Measurements from ENCODE around the gene TICAM2. TPM values are rescaled to one million over a fixed set of nuclear protein-coding genes. Genes with fewer than 3 reads are reported as not detected.

The TICAM2 gene
- total RNA-seq, 2 donors from 2014 or later, result 0.67 to 1.1 TPM

DNA sequence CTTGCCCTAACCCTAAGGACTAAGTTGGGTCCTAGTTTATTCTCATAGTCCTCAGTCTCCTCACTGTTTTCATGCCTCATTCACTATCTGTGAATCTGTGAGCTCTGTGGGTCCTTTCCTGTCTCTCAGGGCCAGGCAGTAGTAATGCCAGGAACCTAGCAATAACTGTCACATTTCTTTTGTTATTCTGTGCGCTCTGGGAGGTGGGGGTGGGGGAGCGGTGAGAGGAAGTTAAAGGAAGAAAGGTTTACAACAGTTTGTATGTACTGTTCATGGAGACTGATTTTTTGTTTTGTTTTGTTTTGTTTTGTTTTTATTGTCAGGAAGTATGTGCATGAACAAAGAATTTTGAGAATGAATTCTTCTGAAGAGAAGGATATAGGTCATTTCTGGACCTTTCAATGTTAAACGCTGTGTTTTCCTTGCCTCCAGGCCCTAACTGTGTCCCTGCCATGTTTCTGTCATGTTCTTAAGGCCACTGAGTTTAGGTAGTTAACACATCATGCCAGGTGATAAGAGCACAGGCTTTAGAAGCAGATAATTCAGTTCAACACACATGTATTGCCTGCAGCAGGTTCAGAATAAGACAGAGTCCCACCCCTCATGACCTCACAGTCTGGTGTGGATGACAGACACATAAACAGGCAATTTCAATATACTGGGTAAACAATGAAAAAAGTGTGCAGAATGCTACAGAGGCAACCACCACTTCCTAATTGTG, 44.5 kb downstream of the TICAM2 start:
- H3K4me3 ChIP-seq, result no peak overlapping the region
- no peak for DNase-seq (ENCODE audit: low spot score)
- H3K4me1 ChIP-seq, result peaks cover 0 to 10% of the 10 kb centered on the region in 2 donors
- TF ChIP-seq, protein P1, sequence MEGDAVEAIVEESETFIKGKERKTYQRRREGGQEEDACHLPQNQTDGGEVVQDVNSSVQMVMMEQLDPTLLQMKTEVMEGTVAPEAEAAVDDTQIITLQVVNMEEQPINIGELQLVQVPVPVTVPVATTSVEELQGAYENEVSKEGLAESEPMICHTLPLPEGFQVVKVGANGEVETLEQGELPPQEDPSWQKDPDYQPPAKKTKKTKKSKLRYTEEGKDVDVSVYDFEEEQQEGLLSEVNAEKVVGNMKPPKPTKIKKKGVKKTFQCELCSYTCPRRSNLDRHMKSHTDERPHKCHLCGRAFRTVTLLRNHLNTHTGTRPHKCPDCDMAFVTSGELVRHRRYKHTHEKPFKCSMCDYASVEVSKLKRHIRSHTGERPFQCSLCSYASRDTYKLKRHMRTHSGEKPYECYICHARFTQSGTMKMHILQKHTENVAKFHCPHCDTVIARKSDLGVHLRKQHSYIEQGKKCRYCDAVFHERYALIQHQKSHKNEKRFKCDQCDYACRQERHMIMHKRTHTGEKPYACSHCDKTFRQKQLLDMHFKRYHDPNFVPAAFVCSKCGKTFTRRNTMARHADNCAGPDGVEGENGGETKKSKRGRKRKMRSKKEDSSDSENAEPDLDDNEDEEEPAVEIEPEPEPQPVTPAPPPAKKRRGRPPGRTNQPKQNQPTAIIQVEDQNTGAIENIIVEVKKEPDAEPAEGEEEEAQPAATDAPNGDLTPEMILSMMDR (IDR thresholded peaks at IDR 0.05), result no peak
- no peaks in the 10 kb centered on the region for H3K9me3 ChIP-seq
- H3K36me3 ChIP-seq, result no peaks in the 10 kb centered on the region
- no peaks in the 10 kb centered on the region for H3K27me3 ChIP-seq
- H3K27ac ChIP-seq, result peak overlapping the region; percentile 33 to 47

DNA sequence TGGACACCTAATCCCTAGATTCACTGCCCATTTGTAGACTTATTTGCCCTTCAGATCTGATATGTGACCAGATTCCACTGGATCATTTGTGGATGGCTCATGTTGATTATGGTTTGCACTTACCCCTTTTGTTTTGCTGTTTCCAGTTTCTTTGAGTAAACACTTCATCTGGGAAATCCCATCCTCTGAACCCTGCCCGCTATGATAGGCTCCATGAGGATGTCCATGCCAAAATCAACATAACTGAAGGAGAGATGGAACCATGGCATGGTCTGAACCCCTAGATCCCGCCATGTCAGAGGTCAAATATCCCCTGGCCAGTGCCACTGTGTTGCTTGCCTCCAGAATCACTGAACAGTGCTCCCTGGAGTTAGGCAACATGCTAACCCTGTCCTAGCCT, 46.0 kb downstream of the TICAM2 start:
- Histone ChIP-seq H3K9me3 (no peaks in the 10 kb centered on the region), H3K27ac (no peak overlapping the region), H3K27me3 (no peaks in the 10 kb centered on the region), H3K36me3 (no peaks in the 10 kb centered on the region), H3K4me1 (peaks cover 0 to 10% of the 10 kb centered on the region in 2 donors), H3K4me3 (no peak overlapping the region)
- TF ChIP-seq, protein P1 (IDR thresholded peaks at IDR 0.05), result no peak
- no peak for DNase-seq (ENCODE audit: low spot score)

DNA sequence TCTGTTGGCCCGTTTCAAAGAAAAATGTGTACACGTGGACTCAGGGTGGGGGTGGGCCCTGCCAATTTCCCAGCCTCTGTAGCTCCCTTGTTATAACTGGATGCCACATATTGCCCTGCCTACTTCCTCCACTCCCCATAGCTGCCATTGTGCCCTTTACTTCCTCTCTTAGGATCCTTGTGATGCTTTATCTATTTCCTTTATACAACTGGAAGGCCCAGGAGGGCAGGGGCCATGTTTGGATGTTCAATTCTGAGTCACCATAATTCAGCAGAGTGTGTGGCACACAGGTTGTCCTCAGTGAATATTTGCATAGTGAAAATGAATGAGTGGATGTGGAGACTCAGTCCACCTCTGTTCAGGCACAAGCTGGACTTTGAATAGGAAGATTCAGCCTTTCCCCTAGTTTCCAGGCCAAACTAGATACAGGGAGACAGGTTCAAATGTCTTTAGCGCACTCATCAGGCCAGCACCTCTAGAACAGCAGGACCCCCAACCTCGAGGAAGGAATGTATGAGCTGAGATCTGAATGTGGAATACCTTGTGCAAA, 47.1 kb downstream of the TICAM2 start:
- H3K4me3 ChIP-seq, result no peak overlapping the region
- H3K9me3 ChIP-seq, result no peaks in the 10 kb centered on the region
- DNase-seq (ENCODE audit: low spot score), result no peak
- no peaks in the 10 kb centered on the region for H3K36me3 ChIP-seq
- peaks cover 0 to 10% of the 10 kb centered on the region in 2 donors for H3K4me1 ChIP-seq
- TF ChIP-seq, protein P1 (IDR thresholded peaks at IDR 0.05), result no peak
- H3K27ac ChIP-seq, result no peak overlapping the region
- H3K27me3 ChIP-seq, result no peaks in the 10 kb centered on the region

DNA sequence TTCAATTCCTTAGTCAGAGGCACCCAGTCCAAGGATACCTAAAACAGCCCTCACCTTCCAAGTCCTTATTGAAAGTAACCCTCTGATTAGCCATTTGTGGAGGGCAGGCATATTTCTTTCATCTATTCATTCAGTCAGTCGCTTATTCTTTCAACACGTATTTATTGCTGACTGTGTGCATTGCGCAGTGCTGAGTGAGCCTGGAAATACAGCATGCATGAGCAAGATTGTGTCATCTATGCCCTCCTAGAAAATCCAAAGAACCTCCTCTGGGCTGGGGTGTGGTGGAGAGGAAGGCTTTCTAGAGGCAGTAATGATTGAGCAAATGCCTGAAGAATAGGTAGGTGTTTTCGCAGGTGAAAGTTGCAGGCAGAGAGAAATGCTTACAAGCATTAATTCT, 49.2 kb downstream of the TICAM2 start:
- no peak overlapping the region for H3K27ac ChIP-seq
- H3K9me3 ChIP-seq, result no peaks in the 10 kb centered on the region
- TF ChIP-seq, protein P1 (IDR thresholded peaks at IDR 0.05), result no peak
- H3K36me3 ChIP-seq, result no peaks in the 10 kb centered on the region
- DNase-seq (ENCODE audit: low spot score), result no peak
- no peaks in the 10 kb centered on the region for H3K27me3 ChIP-seq
- H3K4me3 ChIP-seq, result no peak overlapping the region
- H3K4me1 ChIP-seq, result peaks cover 0 to 3% of the 10 kb centered on the region in 2 donors

DNA sequence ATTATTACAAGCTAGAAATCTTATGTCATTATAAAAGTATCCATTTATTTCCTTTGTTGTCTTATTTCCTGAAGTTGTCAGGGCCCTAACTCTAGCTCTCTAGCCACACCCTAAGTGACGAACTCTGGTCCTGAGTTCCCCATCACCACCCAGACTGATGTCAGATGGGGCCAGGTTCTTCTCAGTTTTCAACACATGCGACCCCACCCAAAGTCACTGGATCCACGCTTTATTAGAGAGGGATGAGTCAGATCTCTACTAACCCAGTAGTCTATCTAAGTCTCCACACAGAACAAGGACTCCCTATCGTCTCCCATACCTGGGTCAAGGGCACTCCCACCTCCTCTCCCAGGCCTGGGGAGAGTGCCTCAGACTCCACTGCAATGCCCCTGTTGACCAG, 50.9 kb downstream of the TICAM2 start:
- H3K27ac ChIP-seq, result no peak overlapping the region

More for the DNA sequence above, 50.9 kb downstream of the TICAM2 start:
- Histone ChIP-seq H3K27me3 (no peaks in the 10 kb centered on the region), H3K4me3 (no peak overlapping the region), H3K9me3 (no peaks in the 10 kb centered on the region), H3K36me3 (no peaks in the 10 kb centered on the region), H3K4me1 (no peaks in the 10 kb centered on the region)
- no peak for DNase-seq (ENCODE audit: low spot score)
- TF ChIP-seq, protein P1 (IDR thresholded peaks at IDR 0.05), result no peak

All from right atrium auricular region (tissue), 2 donors.